NCI-H524 treated with DMSO at 0.1 percent for 48 hours (cell line): Measurements from ENCODE around the gene ECD.

ENCODE experiments used
- DNase-seq: peaks from one replicate; lab custom pipeline; 2025; lab: John Stamatoyannopoulos, UW

ECD gene

DNA sequence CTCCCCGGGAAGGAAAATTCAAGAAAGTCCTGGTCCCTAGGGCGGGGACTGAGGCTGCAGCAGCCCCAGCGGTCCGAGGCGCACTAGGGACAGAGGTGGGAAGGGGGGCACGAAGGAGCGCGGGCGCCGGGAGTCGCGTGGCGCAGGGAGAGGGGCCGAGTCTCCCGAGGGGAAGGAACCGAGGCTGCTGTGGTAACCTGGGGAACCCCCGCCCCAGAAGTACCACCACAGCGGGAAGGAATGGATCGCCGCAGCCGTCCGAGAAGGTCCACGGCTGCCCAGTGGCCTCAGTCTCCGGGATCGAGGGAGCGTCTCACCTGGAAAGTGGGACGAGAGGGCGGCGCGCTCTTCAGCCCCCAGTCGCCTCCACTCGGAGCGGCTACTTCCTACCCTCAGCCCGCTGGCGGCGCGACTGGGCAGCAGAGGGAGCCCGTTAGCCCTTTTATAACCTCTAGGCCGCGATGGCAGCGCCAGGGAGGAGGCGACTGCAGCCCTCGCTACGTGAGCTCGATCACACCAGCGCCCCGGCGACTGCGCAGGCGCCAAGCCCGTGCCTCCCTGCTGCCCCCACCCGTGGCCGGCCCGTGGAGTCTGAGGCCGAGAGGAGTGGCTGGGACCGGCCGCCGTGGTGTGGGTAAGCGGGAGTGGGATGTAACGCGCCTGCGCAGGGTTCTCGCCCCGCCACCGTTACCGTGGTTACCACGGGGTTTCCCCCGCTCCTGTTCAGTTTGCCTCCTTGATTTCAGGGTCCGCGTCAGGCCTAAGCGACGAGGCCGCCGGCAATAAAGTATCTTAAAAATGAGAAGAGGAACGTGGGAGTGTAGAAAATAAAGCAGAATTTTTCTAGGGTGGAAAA is 71.1 kb downstream of the ECD start, which contains the start of gene P4HA1:
P4HA1 (minus strand) TSS at position 418 of the 856 bp plus-strand sequence. CDS start 21,983 bp downstream, outside the sequence.
- peak; percentile 46 for DNase-seq

GRCh38 chr10:73096041-73096448 is 71.8 kb downstream of the ECD start:
- DNase-seq = no peak

- no peak for DNase-seq
These were observed 72.3 kb downstream of the ECD start for GRCh38 chr10:73095481-73096021.

DNA sequence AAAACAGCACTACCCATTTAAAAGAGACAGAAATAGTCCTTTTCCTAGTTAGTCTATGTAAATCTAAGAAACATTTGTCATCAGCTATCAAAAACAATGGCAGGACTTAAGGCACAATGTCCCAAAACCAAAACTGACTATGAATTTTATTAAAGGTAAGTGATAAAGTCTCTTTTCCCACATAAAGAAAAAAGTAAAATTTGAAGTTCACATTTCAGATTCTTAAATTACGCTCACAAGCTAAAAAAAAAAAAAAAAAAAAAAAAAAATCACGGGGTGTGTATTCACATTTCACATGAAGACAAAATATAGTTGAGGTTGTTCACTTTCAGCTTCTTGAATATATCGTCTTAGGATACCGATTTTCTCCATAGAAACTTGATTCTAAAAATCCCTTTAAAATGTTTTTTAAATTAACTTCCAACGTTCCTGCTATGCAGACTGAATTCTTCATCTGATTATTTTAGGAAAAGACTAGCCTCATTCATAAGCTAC is 72.8 kb downstream of the ECD start:
- DNase-seq = no peak

- DNase-seq = no peak
These were observed 73.6 kb downstream of the ECD start for GRCh38 chr10:73093922-73094850.

GRCh38 chr10:73092830-73093229 is 75.0 kb downstream of the ECD start:
- no peak for DNase-seq

GRCh38 chr10:73088304-73088703 is 79.5 kb downstream of the ECD start:
- DNase-seq = no peak

DNA sequence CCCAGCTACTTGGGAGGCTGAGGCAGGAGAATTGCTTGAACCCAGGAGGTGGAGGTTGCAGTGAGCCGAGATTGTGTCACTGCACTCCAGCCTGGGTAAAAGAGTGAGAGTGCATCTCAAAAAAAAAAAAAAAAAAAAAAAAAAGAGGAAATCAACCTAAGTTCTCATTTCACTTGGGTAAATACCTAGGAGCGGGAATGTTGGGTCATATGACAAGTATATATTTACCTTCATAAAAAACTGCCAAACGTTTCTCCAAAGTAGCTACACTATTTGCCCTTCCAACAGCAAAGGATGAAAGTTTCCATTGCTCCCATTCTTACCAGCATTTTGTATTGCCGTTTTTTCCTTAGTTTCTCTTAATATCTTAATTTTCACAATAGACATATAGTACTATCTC is 81.0 kb downstream of the ECD start:
- no peak for DNase-seq

- no peak for DNase-seq
These were observed 83.6 kb downstream of the ECD start for GRCh38 chr10:73084209-73084608.
